Activated effector memory CD4-positive, alpha-beta T cell treated with Interleukin-2 at 50 U/mL for 16 hours (primary cell): ENCODE data around the gene PLXDC2.

ENCODE experiments used
- DNase-seq: peaks from one replicate; pipeline ENCODE4 v3.0.0-alpha.2; 2020

PLXDC2 gene

DNA sequence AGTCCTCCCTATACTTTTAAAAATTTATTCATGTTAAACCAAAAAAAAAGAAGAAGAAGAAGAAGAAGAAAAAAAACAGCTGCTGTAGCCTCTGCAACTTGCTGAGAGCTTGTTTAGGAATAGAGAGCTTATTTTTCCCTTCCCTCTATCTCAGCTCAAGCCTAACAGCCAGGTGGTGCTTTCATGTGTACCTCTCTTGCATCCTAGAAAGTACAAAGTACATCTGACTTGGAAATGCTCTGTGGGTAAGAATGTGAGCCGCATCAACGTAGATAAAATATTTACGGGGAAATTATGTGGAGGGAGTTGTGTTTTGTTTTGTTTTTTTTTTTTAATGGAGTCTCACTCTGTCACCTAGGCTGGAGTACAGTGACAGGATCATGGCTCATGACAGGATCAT, 99.6 kb downstream of the PLXDC2 start:
- no peak for DNase-seq

DNA sequence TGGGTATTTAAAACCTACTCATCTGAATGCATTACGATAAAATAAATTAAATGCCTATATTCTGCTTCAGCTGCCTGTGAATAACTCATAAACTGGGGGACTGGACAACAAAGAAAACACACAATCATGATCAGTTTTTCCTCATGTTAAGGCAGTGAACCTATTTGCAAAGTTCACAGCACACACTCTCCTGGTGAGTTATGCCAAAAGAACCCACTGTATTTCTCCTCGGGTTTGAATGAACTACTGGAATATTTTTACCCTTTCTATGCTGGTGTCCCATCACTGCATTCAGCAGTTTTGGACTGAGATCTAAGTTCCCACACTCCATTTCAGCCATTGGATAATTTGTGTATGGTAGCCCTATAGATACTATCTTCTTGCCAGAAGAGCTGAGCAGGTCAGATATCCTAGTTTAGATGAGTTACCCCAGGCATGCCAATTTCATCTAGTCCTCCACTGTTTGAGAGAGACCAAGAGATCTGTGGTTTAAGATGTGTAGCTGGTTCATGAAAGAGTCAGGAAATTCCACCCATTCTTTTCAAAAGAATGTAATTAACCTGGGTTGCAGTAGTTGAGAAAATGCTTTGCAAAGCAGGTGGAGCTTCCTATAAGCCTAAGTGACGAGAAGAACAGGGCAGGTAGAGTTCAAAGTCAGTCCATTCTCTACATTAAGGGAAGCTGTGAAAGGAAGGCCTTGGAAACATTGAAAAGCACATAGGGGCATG, 101.7 kb downstream of the PLXDC2 start:
- no peak for DNase-seq

- no peak for DNase-seq
Measured at GRCh38 chr10:19918794-19919193, 102.6 kb downstream of the PLXDC2 start.

DNA sequence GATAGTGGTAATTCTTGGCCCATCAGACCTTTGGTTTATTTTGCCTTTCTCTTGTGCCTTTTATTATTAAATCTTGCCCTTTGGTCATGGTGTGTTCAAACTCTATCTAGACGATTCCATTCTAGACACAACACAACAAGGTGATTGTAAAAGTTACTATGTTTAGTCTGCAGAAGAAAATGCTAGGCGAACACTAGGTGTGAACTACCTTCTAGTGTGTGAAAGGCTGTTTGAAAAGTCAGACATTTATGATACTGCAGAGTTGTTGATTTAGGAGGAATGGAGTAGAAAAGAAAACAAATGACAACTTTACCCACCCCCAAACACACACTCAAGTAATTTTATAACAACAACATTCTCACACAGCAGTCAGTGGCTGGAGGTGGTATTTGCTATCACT, 103.4 kb downstream of the PLXDC2 start:
- no peak for DNase-seq

- no peak for DNase-seq
Measured at GRCh38 chr10:19920075-19920726, 104.0 kb downstream of the PLXDC2 start.

DNA sequence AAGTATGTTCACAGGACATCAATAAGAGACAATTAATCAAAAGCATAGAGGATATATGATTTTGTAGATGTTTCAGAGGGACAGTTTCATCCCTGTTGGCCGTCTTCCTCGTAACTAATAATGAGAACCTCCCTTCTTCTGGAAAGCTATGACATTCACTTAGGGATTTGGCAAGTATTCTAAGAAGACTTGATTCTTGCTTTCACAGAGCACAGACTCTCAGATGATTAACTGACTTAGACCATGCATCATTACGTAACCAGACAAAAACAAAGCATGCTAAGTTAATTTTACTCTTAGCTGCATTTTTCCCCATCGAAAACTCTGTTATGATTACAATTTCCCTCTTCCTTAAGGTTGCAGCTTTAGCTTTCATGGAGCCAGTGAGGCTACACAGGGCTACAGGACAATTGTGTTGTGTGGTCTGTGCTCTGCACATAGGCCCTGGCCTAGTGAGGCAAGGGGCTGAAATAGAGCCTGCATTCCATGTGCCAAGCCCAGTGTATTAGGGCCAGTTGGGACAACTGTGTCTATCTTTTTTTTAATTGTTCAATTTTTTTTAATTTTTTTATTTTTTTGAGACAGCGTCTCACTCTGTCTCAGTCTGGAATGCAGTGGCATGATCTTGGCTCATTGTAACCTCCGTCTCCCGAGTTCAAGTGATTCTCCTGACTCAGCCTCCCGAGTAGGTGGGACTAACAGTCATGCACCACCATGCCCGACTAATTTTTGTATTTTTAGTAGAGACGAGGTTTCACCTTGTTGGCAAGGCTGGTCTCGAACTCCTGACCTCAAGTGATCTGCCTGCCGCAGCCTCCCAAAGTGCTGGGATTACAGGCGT, 105.3 kb downstream of the PLXDC2 start:
- no peak for DNase-seq

DNA sequence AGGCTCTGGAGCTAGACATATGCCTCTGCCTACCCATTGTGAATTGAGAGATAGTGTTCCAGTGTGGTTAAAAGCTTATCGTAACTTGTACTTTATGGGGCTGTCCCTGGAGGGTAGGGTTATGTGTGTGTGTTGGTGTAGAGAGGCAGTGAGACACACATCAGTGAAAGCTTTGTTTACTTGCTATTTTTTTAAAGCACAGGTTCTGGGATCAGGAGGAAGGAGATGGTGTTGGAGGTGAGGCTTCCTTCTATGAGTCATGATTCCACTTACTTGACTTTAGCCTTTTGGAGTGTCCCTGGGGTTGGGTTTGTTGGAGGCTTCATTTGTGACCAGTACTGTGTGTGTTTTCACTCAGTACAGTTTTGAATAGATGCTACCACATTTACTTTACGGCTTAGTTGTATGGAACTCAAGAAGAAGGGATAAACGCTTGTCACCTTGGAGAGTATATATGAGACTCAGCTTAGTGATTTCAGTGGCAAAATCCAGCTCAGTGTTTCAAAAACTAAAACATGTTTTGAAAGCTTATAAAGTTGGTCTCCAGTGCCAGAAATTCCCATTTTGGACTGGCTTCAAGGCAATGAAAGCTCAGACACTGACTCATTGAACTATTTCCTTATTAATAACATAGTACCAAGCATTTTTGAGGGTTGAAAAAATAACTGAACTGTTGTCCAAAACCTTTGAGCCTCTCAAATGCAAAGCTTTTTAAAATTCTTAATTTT, 106.2 kb downstream of the PLXDC2 start:
- DNase-seq: no peak

GRCh38 chr10:19925064-19925463, 108.8 kb downstream of the PLXDC2 start:
- no peak for DNase-seq

- no peak for DNase-seq
Measured at GRCh38 chr10:19928936-19929335, 112.7 kb downstream of the PLXDC2 start.

- DNase-seq: no peak
Measured at GRCh38 chr10:19929506-19930140, 113.4 kb downstream of the PLXDC2 start.

- no peak for DNase-seq
Measured at GRCh38 chr10:19930936-19931893, 115.0 kb downstream of the PLXDC2 start.

GRCh38 chr10:19931894-19932590, 115.8 kb downstream of the PLXDC2 start:
- DNase-seq: no peak

GRCh38 chr10:19932806-19933371, 116.7 kb downstream of the PLXDC2 start:
- no peak for DNase-seq

GRCh38 chr10:19933772-19934171, 117.5 kb downstream of the PLXDC2 start:
- DNase-seq: no peak

GRCh38 chr10:19935176-19935575, 118.9 kb downstream of the PLXDC2 start:
- no peak for DNase-seq

GRCh38 chr10:19936289-19936688, 120.1 kb downstream of the PLXDC2 start:
- DNase-seq: no peak

- DNase-seq: no peak
Measured at GRCh38 chr10:19937989-19938388, 121.8 kb downstream of the PLXDC2 start.

DNA sequence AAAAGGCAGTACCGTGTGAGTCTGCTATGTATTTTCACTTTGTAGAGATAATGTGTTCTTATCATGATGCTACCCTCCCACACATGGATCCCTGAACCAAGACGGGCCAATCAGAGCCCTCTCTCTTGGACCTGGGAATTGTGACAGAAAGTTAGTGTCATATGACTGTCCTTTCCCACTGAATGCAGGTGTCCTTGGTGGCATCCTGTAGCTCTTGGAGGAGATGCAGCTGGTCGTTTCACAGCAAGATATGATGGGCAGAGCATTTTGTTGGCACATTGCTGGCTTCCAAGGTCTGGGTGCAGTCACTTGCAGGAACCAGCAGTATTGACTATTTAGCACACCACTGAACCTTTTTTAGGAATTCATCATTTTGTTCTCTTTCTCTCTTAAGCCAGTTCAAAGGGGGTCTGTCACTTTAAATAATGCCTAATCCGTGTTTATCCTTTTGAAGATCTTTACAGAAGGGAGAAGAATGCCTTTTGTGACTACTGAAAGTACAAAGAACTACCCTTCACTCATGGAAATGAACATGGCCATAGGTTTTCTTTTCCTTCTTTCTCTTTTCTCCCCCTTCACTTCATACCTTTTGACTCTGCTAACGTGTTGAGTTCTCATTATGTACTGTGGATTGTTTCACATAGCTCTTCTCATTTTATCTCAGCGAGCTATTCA, 125.1 kb downstream of the PLXDC2 start:
- no peak for DNase-seq

DNA sequence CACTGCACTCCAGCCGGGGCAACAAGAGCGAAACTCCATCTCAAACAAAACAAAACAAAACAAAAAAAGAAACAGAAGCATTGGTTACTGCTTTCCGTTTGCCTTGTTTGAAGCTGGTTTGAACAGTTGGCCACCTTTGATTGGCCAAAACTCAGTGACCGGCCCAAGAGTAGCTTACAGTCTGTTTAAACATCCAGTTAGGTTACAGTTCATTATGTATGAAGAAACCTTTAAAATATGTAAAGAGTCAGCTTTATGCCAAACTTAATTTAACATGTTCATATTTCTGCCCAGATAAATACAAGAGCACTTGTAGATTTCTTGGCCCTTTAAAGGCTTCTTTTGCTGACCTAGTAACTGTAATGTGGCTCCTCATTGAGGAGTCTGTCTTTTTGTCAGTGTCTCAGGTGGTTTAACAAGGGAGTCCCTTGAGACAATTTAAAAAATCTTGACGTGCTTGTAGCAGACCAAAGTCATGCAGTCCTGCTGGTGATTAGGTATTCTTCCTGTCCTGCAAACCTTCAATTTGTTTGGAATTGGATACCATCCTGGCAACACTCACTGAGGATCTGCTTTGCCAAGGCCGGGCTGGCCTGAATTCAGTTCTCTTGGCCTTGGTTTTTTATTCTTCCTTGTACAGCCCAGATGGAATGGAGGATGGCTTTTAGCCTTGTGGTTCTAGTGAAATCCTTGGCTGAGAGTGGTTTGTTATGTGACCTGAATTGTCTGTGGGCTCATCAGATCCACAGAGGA, 128.9 kb downstream of the PLXDC2 start:
- no peak for DNase-seq
